Smooth muscle cell (in vitro differentiated cells): ENCODE data around the gene MARCHF9. TPM values are rescaled to one million over a fixed set of nuclear protein-coding genes. Genes with fewer than 3 reads are reported as not detected.

Source experiments
- DNase-seq: peaks from one replicate; lab custom pipeline; 2025; ENCODE audit not compliant: unreplicated experiment; lab: John Stamatoyannopoulos, UW
- H2AFZ ChIP-seq: fragments of 200-600 bp; sonication (generic); 2 replicates; pipeline ENCODE4 v1.6.0; 2016; ENCODE audit warnings: antibody characterized with exemption, low read depth, mild to moderate bottlenecking
- H3F3A ChIP-seq: fragments of 200-600 bp; sonication (generic); 2 replicates; pipeline ENCODE4 v1.6.0; 2017; ENCODE audit warnings: antibody characterized with exemption, low read depth
- H3K27ac ChIP-seq: fragments of 200-600 bp; sonication (generic); 2 replicates; pipeline ENCODE4 v1.5.1; 2016; ENCODE audit warnings: low read depth, mild to moderate bottlenecking
- H3K27me3 ChIP-seq: fragments of 200-600 bp; sonication (generic); 2 replicates; pipeline ENCODE4 v1.6.1; 2016; ENCODE audit warnings: low read depth, mild to moderate bottlenecking
- H3K36me3 ChIP-seq: fragments of 200-600 bp; sonication (generic); 2 replicates; pipeline ENCODE4 v1.5.1; 2016; ENCODE audit warnings: low read depth
- H3K4me1 ChIP-seq: fragments of 200-600 bp; sonication (generic); 2 replicates; pipeline ENCODE4 v1.5.1; 2016; ENCODE audit warnings: low read depth
- H3K4me2 ChIP-seq: fragments of 200-600 bp; sonication (generic); 2 replicates; pipeline ENCODE4 v1.6.0; 2016; ENCODE audit warnings: mild to moderate bottlenecking
- H3K4me3 ChIP-seq: fragments of 200-600 bp; sonication (generic); 2 replicates; pipeline ENCODE4 v1.5.1; 2016; ENCODE audit warnings: mild to moderate bottlenecking
- H3K79me2 ChIP-seq: fragments of 200-600 bp; sonication (generic); 2 replicates; pipeline ENCODE4 v1.6.0; 2016; ENCODE audit warnings: low read depth, mild to moderate bottlenecking
- H3K9ac ChIP-seq: fragments of 200-600 bp; sonication (generic); 2 replicates; pipeline ENCODE4 v1.6.0; 2016; ENCODE audit warnings: low read depth
- H3K9me3 ChIP-seq: fragments of 200-600 bp; sonication (generic); replicated peaks from 2 replicates; pipeline ENCODE4 v1.5.1; 2016; ENCODE audit warnings: low read depth
- H4K20me1 ChIP-seq: fragments of 200-600 bp; sonication (generic); 2 replicates; pipeline ENCODE4 v1.6.0; 2016; ENCODE audit warnings: low read depth
- CTCF ChIP-seq: fragments of 200-600 bp; sonication (generic); IDR thresholded peaks from 2 replicates; pipeline ENCODE4 v1.5.1; 2017; ENCODE audit warnings: borderline replicate concordance, mild to moderate bottlenecking, antibody characterized with exemption; ENCODE audit not compliant: insufficient read depth, poor library complexity, severe bottlenecking
- whole genome bisulfite sequencing: methylation state at CpG from one replicate; pipeline ENCODE4 v1.1.7; 2016; ENCODE audit warnings: low lambda C conversion rate; 5-methylcytosine and 5-hydroxymethylcytosine counted together
- polyA plus RNA-seq: library from polyadenylated mRNA; unstranded; fragments of >200 nt; fragmentation: Nextera tagmentation; extraction: Ambion mirVana; gene quantifications from 2 replicates; pipeline ENCODE4 v1.2.1, GENCODE V29; 2016
- total RNA-seq: library from RNA; depleted of rRNA; stranded (reverse); fragments of >200 nt; gene quantifications from 2 replicates; pipeline ENCODE4 v1.2.3, GENCODE V29; 2014

MARCHF9 gene
- total and polyA plus RNA-seq, 2 experiments from 2014 or later: 3.7 to 8.6 TPM

GRCh38 chr12:57739914-57740538 lies 14.9 kb upstream of the MARCHF9 start:
- peaks cover 82% of the 10 kb centered on the region for H3K27me3 ChIP-seq
- WGBS: 34% methylated on average over 10 of the region's 10 CpGs

GRCh38 chr12:57740656-57741412 lies 14.1 kb upstream of the MARCHF9 start:
- no peak overlapping the region for H3K9ac ChIP-seq
- H3K4me1 ChIP-seq: peaks cover 16% of the 10 kb centered on the region
- H4K20me1 ChIP-seq: no peaks in the 10 kb centered on the region
- DNase-seq: no peak
- 75% methylated on average over 5 of the region's 5 CpGs for WGBS
- H3K27ac ChIP-seq: no peak overlapping the region
- TF ChIP-seq CTCF: no peak
- no peaks in the 10 kb centered on the region for H3K79me2 ChIP-seq
- no peaks in the 10 kb centered on the region for H3K36me3 ChIP-seq
- H3K4me3 ChIP-seq: no peak overlapping the region
- no peaks in the 10 kb centered on the region for H3K9me3 ChIP-seq
- H3K4me2 ChIP-seq: no peak overlapping the region
- H3F3A ChIP-seq: peaks cover 6% of the 10 kb centered on the region
- H2AFZ ChIP-seq: no peak overlapping the region
- H3K27me3 ChIP-seq: peaks cover 74% of the 10 kb centered on the region

More at GRCh38 chr12:57739914-57740538, 14.9 kb upstream of the MARCHF9 start:
- no peak overlapping the region for H3K27ac ChIP-seq
- peaks cover 17% of the 10 kb centered on the region for H3K4me1 ChIP-seq
- H3K4me3 ChIP-seq: no peak overlapping the region
- H3K9ac ChIP-seq: no peak overlapping the region
- no peak overlapping the region for H2AFZ ChIP-seq
- no peaks in the 10 kb centered on the region for H3K79me2 ChIP-seq
- no peak overlapping the region for H3K4me2 ChIP-seq
- no peak for TF ChIP-seq CTCF
- no peaks in the 10 kb centered on the region for H3F3A ChIP-seq
- H3K36me3 ChIP-seq: no peaks in the 10 kb centered on the region
- no peaks in the 10 kb centered on the region for H4K20me1 ChIP-seq
- H3K9me3 ChIP-seq: no peaks in the 10 kb centered on the region
- DNase-seq: no peak

GRCh38 chr12:57741413-57741789 lies 13.5 kb upstream of the MARCHF9 start:
- no peak for TF ChIP-seq CTCF
- 92% methylated on average over 1 of the region's 1 CpG for WGBS
- no peak overlapping the region for H3K27ac ChIP-seq
- no peak for DNase-seq
- no peak overlapping the region for H3K4me3 ChIP-seq
- peaks cover 68% of the 10 kb centered on the region for H3K27me3 ChIP-seq
- no peaks in the 10 kb centered on the region for H3K36me3 ChIP-seq
- H3K79me2 ChIP-seq: no peaks in the 10 kb centered on the region
- no peak overlapping the region for H3K9ac ChIP-seq
- H3K4me2 ChIP-seq: no peak overlapping the region
- no peaks in the 10 kb centered on the region for H3K9me3 ChIP-seq
- H3K4me1 ChIP-seq: peaks cover 20% of the 10 kb centered on the region
- peaks cover 12% of the 10 kb centered on the region for H3F3A ChIP-seq
- no peak overlapping the region for H2AFZ ChIP-seq
- H4K20me1 ChIP-seq: no peaks in the 10 kb centered on the region
